Hepatocyte (in vitro differentiated cells): ENCODE data around the gene CROCC2.

Experiments
- EZH2 ChIP-seq: fragments of 200-600 bp; sonication (generic); IDR thresholded peaks from 2 replicates; pipeline ENCODE4 v1.6.1; 2016; ENCODE audit warnings: antibody characterized with exemption, mild to moderate bottlenecking, borderline replicate concordance
- EZH2phosphoT487 ChIP-seq: fragments of 200-600 bp; sonication (generic); IDR thresholded peaks from one replicate; pipeline ENCODE4 v1.6.1; 2018; ENCODE audit warnings: antibody characterized with exemption, mild to moderate bottlenecking, low read depth, moderate library complexity; ENCODE audit not compliant: unreplicated experiment, severe bottlenecking
- TF ChIP-seq, protein P1 (sequence below): fragments of 200-600 bp; sonication (generic); IDR thresholded peaks from 2 replicates; pipeline ENCODE4 v1.5.1; 2016; ENCODE audit warnings: antibody characterized with exemption, mild to moderate bottlenecking; ENCODE audit not compliant: poor library complexity

DNA sequence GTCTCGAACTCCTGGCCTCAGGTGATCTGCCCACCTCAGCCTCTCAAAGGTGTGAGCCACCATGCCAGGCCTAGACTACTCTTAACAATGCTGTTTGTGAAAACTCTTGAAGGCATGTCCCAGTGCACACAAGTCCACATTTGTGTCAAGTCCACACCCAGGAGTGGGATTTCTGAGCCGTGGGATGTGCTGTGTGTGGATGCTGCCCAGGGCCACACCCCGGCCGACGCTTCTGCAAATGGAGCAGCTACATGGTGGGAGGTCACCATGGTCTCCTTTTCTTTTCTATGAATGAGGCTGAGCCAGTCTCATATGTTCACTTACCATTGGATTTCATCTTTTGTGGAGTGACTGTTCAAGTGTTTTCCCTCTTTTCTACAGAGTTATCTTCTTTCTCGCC is 108.1 kb downstream of the CROCC2 start:
- TF ChIP-seq EZH2 = no peak
- TF ChIP-seq, protein P1, sequence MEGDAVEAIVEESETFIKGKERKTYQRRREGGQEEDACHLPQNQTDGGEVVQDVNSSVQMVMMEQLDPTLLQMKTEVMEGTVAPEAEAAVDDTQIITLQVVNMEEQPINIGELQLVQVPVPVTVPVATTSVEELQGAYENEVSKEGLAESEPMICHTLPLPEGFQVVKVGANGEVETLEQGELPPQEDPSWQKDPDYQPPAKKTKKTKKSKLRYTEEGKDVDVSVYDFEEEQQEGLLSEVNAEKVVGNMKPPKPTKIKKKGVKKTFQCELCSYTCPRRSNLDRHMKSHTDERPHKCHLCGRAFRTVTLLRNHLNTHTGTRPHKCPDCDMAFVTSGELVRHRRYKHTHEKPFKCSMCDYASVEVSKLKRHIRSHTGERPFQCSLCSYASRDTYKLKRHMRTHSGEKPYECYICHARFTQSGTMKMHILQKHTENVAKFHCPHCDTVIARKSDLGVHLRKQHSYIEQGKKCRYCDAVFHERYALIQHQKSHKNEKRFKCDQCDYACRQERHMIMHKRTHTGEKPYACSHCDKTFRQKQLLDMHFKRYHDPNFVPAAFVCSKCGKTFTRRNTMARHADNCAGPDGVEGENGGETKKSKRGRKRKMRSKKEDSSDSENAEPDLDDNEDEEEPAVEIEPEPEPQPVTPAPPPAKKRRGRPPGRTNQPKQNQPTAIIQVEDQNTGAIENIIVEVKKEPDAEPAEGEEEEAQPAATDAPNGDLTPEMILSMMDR = no peak
- TF ChIP-seq EZH2phosphoT487 = no peak
